Thoracic aorta endothelial cell (primary cell): ENCODE results near the gene PCNX1. TPM values are rescaled to one million over a fixed set of nuclear protein-coding genes. Genes with fewer than 3 reads are reported as not detected.

Source experiments
- small RNA-seq: library from RNA; depleted of rRNA; stranded (forward); fragments of <200 nt; gene quantifications from one replicate; pipeline ENCODE3, GENCODE V24; 2012
- total RNA-seq: library from RNA; depleted of rRNA; stranded (reverse); fragments of >200 nt; gene quantifications from 2 replicates; pipeline ENCODE4 v1.2.3, GENCODE V29; 2012

PCNX1 gene
- 49.9 and 57.7 TPM in 2 replicates for total RNA-seq

DNA sequence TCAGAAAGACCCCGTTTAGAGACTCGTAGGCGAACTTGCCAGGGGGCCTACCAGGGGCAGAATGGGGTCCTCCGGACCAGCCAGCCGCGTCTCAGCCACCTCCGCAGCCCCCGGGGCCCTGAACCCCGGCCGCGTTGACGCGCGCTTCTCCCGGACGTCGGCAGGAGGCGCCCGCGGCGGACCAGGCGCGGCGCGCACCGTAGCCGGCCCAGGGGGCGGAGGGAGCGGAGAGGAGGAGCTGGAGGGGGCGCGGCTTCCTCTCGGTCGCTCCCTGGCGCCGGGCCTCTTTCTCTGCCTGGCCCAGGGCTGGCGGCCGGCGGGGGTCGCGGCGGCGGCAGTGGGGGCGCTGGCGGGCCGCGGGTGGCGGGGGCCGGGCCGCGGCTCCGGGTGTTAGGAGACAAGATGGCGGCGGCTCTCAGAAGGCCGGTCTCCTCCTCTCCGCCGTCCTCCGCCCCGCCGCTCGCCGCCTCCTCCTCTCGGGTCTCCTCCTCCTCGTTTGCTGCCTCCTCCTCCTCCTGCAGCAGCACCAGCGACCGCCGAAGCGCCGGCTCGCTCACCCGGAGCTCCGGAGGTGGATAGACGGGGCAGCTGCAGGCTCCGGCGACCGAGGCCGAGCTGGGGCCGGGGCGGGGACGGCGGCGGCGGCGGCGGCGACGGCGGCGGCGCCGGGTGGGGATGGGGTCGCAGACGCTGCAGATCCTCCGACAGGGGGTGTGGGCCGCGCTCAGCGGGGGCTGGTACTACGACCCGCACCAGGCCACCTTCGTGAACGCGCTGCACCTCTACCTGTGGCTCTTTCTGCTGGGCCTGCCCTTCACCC is at the start of gene PCNX1:
TSS of gene PCNX1 (plus strand) at position 284 of the 820 bp plus-strand sequence. CDS start at position 676, 392 bp downstream.

Small RNA genes lying within 50 kb of the gene (small RNA-seq; reads per million reads assigned to genes)
- not detected for gene AC005230.1
- not detected for gene GTF3AP2

Other genes with a start within 250 kb of the PCNX1 start
- gene MAP3K9, start 97.9 kb upstream of the PCNX1 start, total RNA-seq, result under 0.01 and 0.07 TPM in 2 replicates